Memory B cell (primary cell): ENCODE results near the gene KCNK1.

Source experiments
- ATAC-seq: fragments of 150-1000 bp; cut with Tn5 transposase; 2 replicates; pipeline ENCODE4 v1.10.0; 2021; ENCODE audit warnings: low read depth, mild to moderate bottlenecking, moderate library complexity
- DNase-seq, 2 donors: peaks; one replicate each; pipeline ENCODE4 v3.0.0; 2022; ENCODE audit warnings: low spot score in 2 of 2
- H3K27ac Mint-ChIP-seq: one replicate; pipeline ENCODE4 v1.8.0; 2022; ENCODE audit warnings: mild to moderate bottlenecking, moderate library complexity, mixed read lengths
- H3K27me3 Mint-ChIP-seq: one replicate; pipeline ENCODE4 v1.8.0; 2022; ENCODE audit warnings: mixed read lengths
- H3K36me3 Mint-ChIP-seq: one replicate; pipeline ENCODE4 v1.8.0; 2022; ENCODE audit warnings: mild to moderate bottlenecking, mixed read lengths
- H3K4me1 Mint-ChIP-seq: one replicate; pipeline ENCODE4 v1.8.0; 2022; ENCODE audit warnings: mixed read lengths
- H3K4me3 Mint-ChIP-seq: one replicate; pipeline ENCODE4 v1.8.0; 2022; ENCODE audit warnings: mild to moderate bottlenecking, moderate library complexity, mixed read lengths
- H3K9me3 Mint-ChIP-seq: one replicate; pipeline ENCODE4 v1.8.0; 2022; ENCODE audit warnings: mixed read lengths

The KCNK1 gene

DNA sequence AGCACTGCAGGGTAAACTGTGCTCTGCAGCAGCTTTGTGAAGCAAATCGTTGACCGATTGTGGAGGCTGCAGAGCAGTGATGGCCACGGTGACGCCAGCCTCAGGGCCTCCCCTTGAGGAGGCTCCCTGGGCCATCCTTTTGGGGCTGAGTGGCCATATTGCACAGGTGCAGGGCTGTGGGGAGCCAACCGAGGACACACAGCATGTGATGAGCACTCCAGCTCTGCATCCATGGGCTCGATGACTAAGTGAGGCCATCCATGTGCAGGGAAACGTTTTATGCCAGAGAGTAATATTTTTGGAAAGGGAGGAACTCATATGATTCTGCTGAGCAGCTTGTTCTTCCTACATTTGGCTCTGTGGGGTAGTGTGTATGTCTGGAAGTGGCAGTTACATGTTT lies 24.6 kb downstream of the KCNK1 start:
- no peak for DNase-seq
- H3K9me3 Mint-ChIP-seq = peaks cover 5% of the 10 kb centered on the region
- no peaks in the 10 kb centered on the region for H3K4me1 Mint-ChIP-seq
- no peaks in the 10 kb centered on the region for H3K36me3 Mint-ChIP-seq
- no peak overlapping the region for H3K27ac Mint-ChIP-seq
- peaks cover 10% of the 10 kb centered on the region for H3K27me3 Mint-ChIP-seq
- H3K4me3 Mint-ChIP-seq = no peak overlapping the region
- ATAC-seq = no peak

DNA sequence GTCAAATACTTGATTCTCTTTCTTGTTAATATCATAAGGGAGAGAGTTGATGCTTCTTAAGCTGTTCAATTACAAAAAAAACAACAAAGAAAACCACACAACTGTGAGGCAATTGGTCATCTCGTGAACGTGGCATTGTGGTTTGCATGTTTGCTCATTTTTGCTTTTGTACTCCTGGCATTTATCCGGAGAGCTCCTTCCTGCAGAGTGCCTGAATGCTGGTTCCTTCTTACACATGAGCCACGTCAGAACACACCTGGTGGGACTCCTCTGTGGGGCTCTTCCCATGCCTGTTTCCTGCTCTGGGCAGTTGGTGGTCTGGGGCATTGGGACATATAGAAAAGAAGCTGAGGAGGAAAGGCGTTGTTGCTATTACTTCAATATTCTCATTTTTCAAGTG lies 25.7 kb downstream of the KCNK1 start:
- Mint-ChIP-seq H3K9me3 (peaks cover 5% of the 10 kb centered on the region), H3K27ac (no peak overlapping the region), H3K27me3 (peaks cover 10% of the 10 kb centered on the region), H3K36me3 (no peaks in the 10 kb centered on the region), H3K4me3 (no peak overlapping the region), H3K4me1 (no peaks in the 10 kb centered on the region)
- ATAC-seq (no peak), DNase-seq (no peak)

DNA sequence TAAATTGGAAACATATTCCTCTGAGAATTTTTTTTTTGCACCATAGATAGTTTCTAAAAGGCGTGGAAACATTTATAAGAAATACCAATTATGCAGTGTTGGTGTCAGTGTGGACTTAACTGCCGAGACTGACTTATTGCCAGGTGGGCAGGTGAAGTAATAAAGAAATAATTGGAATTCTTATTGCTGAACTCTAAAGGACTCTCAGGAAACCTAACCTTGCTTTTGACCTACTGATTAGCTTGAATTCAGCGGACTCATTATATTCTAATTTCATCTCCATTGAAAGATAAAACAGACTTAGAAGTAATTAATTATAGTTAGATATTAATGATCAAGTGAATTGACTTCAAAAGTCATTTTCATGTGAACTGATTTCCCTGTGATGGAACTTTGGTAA lies 26.3 kb downstream of the KCNK1 start:
- Mint-ChIP-seq H3K27me3 (peaks cover 10% of the 10 kb centered on the region), H3K4me3 (no peak overlapping the region)

DNA sequence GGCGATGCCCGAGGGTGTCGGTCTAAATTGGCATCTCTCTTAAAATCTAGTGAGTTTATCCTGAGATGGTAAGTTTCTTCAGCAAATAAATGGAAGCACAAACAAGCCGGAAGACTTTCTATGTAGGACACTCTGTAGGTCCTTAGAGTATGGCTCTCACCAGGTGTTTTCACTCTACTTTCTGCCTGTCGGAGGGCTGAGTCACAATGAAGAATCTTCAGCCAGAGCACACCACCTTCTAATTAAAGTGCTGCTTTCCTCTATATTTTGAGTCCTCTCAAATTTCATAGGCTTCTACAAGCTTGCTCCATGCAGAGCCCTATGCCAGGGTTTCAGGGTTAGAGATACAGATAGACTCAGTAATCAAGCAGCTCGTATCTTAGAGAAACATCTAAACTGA lies 27.1 kb downstream of the KCNK1 start:
- Mint-ChIP-seq H3K4me3 (no peak overlapping the region), H3K4me1 (no peaks in the 10 kb centered on the region), H3K36me3 (no peaks in the 10 kb centered on the region), H3K27ac (no peak overlapping the region), H3K27me3 (peaks cover 10% of the 10 kb centered on the region), H3K9me3 (peaks cover 5% of the 10 kb centered on the region)
- ATAC-seq (no peak), DNase-seq (no peak)

More for the DNA sequence above, 26.3 kb downstream of the KCNK1 start:
- H3K27ac Mint-ChIP-seq = no peak overlapping the region
- peaks cover 5% of the 10 kb centered on the region for H3K9me3 Mint-ChIP-seq
- no peak for ATAC-seq
- no peaks in the 10 kb centered on the region for H3K36me3 Mint-ChIP-seq
- no peak for DNase-seq
- no peaks in the 10 kb centered on the region for H3K4me1 Mint-ChIP-seq

DNA sequence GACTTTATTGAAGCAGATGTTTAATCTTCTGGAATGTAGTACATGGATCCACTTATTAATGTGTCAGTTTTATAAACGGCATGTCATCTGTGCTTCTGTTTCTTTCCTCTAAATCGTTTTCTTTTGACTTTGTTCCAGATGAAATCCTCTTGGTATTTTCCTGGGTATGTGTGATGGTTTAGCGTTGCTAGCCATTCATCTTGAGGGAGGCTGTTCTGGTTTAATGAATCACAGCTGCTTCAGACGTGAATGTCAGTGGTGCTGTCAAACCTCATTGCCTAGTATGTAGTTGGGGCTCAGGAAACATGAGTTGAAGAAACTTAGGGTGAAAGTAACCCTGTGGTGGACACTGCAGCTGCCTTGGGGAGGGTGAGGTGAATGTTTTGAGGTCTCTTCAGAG lies 33.2 kb downstream of the KCNK1 start:
- H3K27me3 Mint-ChIP-seq = peaks cover 3% of the 10 kb centered on the region
- H3K4me3 Mint-ChIP-seq = no peak overlapping the region
- H3K27ac Mint-ChIP-seq = no peak overlapping the region
- H3K4me1 Mint-ChIP-seq = no peaks in the 10 kb centered on the region
- H3K36me3 Mint-ChIP-seq = no peaks in the 10 kb centered on the region
- DNase-seq (no peak), ATAC-seq (no peak)
- no peaks in the 10 kb centered on the region for H3K9me3 Mint-ChIP-seq

DNA sequence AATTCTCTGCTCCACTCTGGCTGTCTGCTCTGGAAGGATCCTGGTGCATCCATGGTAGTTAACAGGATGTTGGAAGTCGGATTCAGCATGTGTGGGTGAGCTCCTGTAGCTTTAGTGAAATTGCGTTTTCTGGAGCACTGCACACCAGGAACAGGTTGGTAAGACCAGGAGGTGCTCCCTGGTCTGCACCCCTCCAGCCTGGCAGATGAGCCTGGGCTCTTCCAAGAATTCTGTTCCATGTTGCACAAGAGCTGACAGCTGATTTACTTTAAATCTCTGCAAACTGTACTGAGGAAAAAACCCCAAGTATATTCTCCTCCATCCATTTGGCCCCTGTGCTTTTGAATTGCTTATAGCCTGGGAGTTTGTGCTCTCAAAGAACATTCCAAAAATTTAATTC lies 33.7 kb downstream of the KCNK1 start:
- H3K4me1 Mint-ChIP-seq = no peaks in the 10 kb centered on the region
- ATAC-seq (no peak), DNase-seq (no peak)
- no peaks in the 10 kb centered on the region for H3K9me3 Mint-ChIP-seq
- H3K4me3 Mint-ChIP-seq = no peak overlapping the region
- no peaks in the 10 kb centered on the region for H3K27me3 Mint-ChIP-seq
- no peaks in the 10 kb centered on the region for H3K36me3 Mint-ChIP-seq
- H3K27ac Mint-ChIP-seq = no peak overlapping the region

DNA sequence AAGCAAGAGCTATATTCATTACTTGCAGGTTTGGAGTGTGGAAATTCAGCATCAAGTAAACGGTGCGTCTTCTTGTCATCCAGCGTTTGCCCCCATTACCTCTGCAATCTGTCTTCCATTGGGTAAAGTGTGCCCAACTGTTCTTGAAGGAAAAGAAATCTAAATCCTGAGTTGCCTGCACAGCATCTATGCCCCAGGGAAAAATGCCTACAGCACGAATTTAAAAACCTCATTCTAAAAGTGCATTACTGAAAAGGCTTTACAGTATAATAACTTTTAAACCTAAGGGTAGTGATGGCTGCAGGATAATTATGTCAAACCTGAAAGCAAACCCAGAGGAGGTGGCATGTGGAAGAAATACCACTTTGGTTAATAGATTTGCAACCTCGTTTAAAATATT lies 37.2 kb downstream of the KCNK1 start:
- Mint-ChIP-seq H3K27ac (no peak overlapping the region), H3K9me3 (no peaks in the 10 kb centered on the region), H3K27me3 (no peaks in the 10 kb centered on the region), H3K36me3 (no peaks in the 10 kb centered on the region), H3K4me1 (no peaks in the 10 kb centered on the region), H3K4me3 (no peak overlapping the region)
- no peak for DNase-seq
- no peak for ATAC-seq

DNA sequence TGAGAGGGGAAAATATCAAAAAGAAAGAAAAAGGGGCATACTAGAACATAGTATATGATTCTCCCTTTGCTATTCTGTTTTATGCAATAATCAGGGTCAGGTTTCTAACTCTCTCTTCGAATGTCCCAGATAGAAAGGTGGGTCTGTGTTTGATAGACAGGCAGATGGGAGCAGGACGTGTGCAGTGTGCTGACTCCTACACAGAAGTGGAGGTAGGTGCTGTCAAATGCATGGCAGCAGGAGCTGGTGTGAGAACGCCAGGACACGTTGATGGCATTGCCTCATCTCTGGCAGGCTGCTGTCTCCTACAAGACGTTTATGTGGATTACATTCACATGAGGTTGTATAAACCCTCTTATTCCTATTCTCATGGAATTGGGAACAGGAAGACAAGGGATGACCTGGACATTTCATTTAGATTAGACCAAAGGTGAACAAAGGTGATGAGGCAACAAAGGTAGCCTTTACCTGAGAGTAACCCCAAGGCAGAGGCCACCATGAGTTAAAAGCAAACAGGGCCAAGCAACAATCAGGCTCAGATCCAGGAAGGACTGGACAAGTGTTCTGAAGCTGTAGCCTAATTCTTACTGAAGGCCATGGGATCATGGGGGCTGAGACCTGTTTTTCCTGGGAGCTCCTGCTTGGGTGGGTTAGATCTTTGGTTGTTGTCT lies 37.8 kb downstream of the KCNK1 start:
- H3K27ac Mint-ChIP-seq = no peak overlapping the region
- ATAC-seq (no peak), DNase-seq (no peak)
- H3K4me1 Mint-ChIP-seq = no peaks in the 10 kb centered on the region
- no peak overlapping the region for H3K4me3 Mint-ChIP-seq
- no peaks in the 10 kb centered on the region for H3K27me3 Mint-ChIP-seq
- no peaks in the 10 kb centered on the region for H3K36me3 Mint-ChIP-seq
- H3K9me3 Mint-ChIP-seq = no peaks in the 10 kb centered on the region

DNA sequence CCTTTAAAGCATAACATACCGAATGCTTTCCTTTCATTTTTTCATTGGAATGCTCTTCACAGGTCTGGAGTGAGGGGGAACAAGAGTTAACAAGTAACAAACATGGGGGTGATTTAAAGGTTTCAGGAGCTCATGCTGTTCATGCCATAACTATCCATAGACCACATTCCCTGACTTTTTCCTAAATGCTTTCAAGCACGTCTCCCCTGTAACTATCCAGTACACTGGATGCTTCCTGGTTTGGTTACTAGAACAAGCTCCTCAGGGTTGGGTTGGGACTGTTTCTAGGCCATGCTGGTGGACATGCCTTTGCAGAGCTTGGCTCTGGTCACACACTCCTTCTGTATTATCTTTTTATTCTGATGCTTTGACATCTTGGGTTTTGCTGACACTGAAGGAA lies 38.6 kb downstream of the KCNK1 start:
- ATAC-seq = no peak
- no peak overlapping the region for H3K27ac Mint-ChIP-seq
- H3K36me3 Mint-ChIP-seq = no peaks in the 10 kb centered on the region
- H3K27me3 Mint-ChIP-seq = no peaks in the 10 kb centered on the region
- H3K9me3 Mint-ChIP-seq = no peaks in the 10 kb centered on the region
- no peaks in the 10 kb centered on the region for H3K4me1 Mint-ChIP-seq
- H3K4me3 Mint-ChIP-seq = no peak overlapping the region
- no peak for DNase-seq

DNA sequence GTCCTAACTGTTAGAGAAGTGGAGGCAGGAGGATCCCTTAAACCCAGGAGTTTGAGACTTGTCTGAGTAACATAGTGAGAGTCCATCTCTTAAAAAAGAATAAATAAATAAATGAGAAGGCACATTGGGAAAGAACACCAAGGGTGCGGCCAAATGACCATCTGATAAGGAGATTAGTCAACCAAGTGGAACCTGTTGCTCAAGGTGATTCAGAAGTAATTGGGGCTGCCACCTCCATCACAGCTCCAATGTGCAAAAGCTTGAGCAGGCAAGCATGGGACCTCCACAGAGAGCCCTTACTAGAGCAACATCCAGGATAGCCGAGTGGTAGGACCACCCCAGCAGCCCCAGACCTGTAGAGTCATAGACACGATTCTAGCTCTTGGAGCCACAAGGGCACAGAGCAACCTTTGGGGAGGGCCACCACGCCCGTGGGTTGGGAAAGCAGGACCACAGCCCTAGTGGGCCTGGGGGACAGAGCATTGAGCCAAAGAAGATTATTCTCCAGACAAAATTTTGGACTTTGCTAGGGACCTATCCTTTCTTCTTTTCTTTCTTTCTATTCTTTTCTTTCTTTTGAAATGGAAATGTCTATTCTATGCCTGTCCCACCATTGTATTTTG lies 40.9 kb downstream of the KCNK1 start:
- Mint-ChIP-seq H3K9me3 (no peaks in the 10 kb centered on the region), H3K36me3 (no peaks in the 10 kb centered on the region), H3K4me3 (no peak overlapping the region), H3K27ac (no peak overlapping the region), H3K27me3 (no peaks in the 10 kb centered on the region), H3K4me1 (no peaks in the 10 kb centered on the region)
- no peak for ATAC-seq
- no peak for DNase-seq

DNA sequence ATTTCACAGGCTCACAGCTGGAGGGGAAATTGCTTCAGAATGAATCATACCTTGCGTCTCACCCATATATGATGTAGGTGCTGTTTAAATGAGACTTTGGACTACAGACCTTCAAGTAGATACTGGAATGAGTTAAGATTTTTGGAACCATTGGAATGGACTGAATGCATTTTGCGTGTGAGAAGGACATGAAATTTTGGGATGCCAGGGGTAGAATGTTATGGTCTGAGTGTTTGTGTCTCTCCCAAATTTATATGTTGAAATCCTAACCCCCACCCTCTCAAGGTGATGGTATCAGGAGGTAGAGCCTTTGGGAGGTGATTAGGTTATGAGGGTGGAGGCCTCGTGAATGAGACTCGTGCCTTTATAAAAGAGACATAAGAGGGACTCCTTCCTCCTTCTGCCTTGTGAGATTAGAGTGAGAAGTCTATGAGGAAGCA lies 41.4 kb downstream of the KCNK1 start:
- Mint-ChIP-seq H3K4me3 (no peak overlapping the region), H3K27me3 (no peaks in the 10 kb centered on the region), H3K9me3 (no peaks in the 10 kb centered on the region), H3K36me3 (no peaks in the 10 kb centered on the region), H3K4me1 (no peaks in the 10 kb centered on the region), H3K27ac (no peak overlapping the region)
- no peak for ATAC-seq
- DNase-seq = no peak

DNA sequence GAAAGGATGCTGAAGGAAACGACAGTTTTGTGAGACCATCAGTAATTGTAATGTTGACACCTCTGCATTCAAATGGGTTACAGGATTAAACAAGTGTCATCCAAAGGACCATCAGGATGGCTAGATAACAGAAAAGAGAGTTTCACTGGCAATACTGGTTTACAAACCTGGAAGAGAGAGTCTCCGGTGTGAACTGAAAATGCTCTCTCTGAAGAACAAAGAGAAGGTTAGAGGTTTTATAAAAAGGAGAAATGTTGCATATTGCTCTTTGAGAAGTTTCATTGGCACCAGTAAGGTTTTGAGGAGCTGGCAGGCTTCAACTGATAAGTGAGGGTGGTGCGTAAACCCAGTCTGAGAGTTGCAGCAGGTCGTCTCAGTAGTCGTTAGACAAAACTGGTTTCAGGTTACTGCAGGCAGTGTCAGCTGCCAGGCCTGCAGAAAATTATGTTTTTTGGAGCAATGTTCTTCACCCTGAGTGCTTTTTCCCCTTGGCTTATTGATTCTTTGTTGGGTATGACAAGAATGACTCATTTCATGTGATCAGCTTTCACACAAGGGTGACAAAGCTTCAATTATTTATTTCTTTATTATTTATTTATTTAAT lies 42.2 kb downstream of the KCNK1 start:
- no peak overlapping the region for H3K4me3 Mint-ChIP-seq
- no peaks in the 10 kb centered on the region for H3K4me1 Mint-ChIP-seq
- no peak overlapping the region for H3K27ac Mint-ChIP-seq
- no peak for DNase-seq
- H3K27me3 Mint-ChIP-seq = no peaks in the 10 kb centered on the region
- no peaks in the 10 kb centered on the region for H3K9me3 Mint-ChIP-seq
- H3K36me3 Mint-ChIP-seq = no peaks in the 10 kb centered on the region
- no peak for ATAC-seq

DNA sequence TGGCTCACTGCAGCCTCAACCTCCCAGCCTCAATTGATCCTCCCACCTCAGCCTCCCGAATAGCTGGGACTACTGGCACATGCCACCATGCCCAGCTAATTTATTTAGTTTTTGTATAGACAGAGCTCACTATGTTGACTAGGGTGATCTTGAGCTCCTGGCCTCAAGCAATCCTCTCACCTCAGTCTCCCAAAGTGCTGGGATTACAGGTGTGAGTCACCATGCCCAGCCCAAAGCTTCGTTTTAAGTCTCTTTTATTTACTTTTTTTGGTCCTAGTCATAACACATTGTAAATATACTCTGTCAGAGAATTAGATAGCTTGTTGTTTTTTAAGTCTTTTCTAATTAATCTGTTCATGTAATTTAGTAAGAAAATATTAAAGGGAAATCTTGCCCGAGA lies 42.8 kb downstream of the KCNK1 start:
- Mint-ChIP-seq H3K9me3 (no peaks in the 10 kb centered on the region), H3K4me3 (no peak overlapping the region), H3K36me3 (no peaks in the 10 kb centered on the region), H3K4me1 (no peaks in the 10 kb centered on the region), H3K27ac (no peak overlapping the region), H3K27me3 (no peaks in the 10 kb centered on the region)
- no peak for DNase-seq
- no peak for ATAC-seq

DNA sequence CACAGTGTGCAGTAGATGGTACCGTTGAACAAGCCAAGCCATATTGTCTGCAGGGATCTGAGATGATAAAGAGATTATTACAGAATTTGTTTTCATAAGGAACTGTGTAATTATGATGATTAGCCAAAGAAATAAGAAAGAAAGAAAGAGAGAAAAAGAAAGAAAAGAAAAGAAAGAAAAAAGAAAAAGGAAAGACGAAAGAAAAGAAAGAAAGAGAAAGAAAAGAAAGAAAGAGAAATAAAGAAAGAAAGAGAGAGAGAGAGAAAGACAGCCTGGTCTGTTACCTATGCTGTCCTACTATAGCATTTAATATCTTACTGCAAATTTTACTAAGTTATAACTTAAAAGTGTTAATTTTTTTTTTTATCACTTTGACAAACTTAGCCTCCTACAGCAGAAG lies 43.6 kb downstream of the KCNK1 start:
- Mint-ChIP-seq H3K27ac (no peak overlapping the region), H3K9me3 (no peaks in the 10 kb centered on the region), H3K36me3 (no peaks in the 10 kb centered on the region), H3K4me3 (no peak overlapping the region), H3K27me3 (no peaks in the 10 kb centered on the region), H3K4me1 (no peaks in the 10 kb centered on the region)
- ATAC-seq (no peak), DNase-seq (no peak)

DNA sequence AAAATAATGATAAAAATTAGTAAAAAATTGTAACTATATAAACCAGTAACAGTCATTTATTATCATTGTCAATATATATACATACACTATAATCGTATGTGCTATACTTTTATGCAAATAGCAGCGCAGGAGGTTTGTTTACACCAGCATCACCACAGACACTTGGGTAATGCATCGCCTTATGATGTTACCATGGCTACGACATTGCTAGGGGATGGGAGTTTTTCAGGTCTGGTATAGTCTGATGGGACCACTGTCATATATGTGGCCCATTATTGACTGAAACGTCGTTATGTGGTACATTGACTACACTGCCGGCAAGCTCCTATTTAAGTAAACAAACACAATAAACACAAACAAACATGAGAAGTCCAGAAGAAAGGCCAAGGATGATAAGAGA lies 45.6 kb downstream of the KCNK1 start:
- Mint-ChIP-seq H3K9me3 (no peaks in the 10 kb centered on the region), H3K27me3 (no peaks in the 10 kb centered on the region), H3K27ac (no peak overlapping the region), H3K4me3 (no peak overlapping the region), H3K4me1 (no peaks in the 10 kb centered on the region), H3K36me3 (no peaks in the 10 kb centered on the region)
- DNase-seq (no peak), ATAC-seq (no peak)
